ENCODE data around the gene PIRT. TPM values are rescaled to one million over a fixed set of nuclear protein-coding genes. Genes with fewer than 3 reads are reported as not detected.

Gene PIRT
- total RNA-seq, 1 experiment from 2014 or later = not detected

DNA sequence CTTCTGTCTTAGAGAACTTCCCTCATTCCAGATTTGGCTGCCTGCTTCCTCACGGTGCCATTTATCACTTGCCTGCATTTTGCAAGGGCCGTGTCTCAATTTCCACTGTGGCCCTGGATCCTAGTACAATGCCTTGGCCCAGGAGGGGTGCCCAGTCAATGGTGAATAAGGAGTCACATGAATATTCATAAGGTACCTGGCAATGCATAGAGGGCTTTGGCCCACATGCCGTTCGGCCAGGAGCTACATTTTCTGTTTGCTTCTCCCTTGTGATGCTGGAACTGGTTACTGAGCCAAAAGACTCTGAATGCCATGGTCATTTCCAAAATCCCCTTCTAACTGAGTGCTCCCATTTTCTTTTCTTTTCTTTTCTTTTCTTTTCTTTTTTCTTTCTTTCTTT lies 4.8 kb upstream of the PIRT start:
- H3K27me3 ChIP-seq (replicated peaks) = no peaks in the 10 kb centered on the region
- no peak overlapping the region for H3K4me3 ChIP-seq
- H3K4me1 ChIP-seq (replicated peaks) = no peaks in the 10 kb centered on the region
- no peaks in the 10 kb centered on the region for H3K9me3 ChIP-seq (replicated peaks)
- H3K27ac ChIP-seq = no peak overlapping the region
- no peaks in the 10 kb centered on the region for H3K36me3 ChIP-seq
- DNase-seq (ENCODE audit: low read depth in 1 of 2, low spot score in 2 of 2) = no peak

DNA sequence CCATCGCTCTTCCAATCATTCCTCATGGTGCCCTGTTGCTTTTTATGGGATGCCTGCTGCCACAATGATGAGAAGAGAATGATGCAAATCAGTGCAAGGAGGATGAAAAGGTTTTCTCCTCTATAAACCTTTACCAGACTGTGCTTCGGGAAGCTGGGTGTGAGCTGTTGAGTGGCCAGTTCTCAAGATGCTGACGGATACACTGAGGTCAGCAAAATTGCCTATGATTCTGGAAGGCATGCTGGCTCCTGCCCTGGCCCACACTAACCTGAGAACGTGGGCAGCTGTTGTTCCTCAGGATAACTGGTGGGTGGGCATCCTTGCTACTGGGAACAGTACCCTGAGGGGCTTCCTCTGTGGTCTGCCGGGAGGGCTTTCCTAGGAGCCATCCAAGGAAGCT lies 795 bp upstream of the PIRT start:
- Histone ChIP-seq H3K36me3 (no peaks in the 10 kb centered on the region), H3K4me1 (replicated peaks) (no peaks in the 10 kb centered on the region), H3K9me3 (replicated peaks) (no peaks in the 10 kb centered on the region), H3K27ac (no peak overlapping the region), H3K4me3 (no peak overlapping the region), H3K27me3 (replicated peaks) (no peaks in the 10 kb centered on the region)
- no peak for DNase-seq (ENCODE audit: low read depth in 1 of 2, low spot score in 2 of 2)

DNA sequence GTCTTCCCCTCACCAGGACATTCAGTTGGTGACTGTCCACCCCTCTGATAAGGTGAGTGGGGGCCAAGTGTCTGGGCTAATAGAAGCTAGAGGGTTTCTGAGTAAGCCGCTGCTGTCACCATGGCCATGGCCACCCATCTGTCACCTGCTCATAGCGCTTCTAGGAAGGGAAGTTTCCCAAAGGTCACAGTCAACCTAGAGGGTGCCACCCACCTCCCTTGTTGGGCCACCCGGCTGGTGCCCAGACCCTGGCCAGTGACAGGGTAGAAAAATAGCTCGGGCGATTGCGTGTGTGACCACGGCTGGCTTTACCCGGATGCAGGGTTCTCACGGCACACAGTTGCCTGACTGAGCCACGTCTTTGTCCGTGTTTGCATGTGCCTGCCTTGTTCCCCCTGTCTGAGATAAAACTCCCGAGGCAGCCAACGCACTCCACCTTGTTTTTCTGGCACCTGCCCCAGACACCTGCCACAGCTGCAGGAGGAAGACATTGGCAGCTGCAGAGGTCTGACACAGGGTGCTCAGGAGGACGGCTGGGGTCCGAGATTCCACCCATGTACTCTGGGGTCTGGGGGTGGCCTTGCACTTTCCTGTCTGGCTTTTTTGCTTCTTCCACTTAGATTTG lies 809 bp downstream of the PIRT start:
- H3K27ac ChIP-seq = no peak overlapping the region
- H3K9me3 ChIP-seq (replicated peaks) = no peaks in the 10 kb centered on the region
- H3K27me3 ChIP-seq (replicated peaks) = no peaks in the 10 kb centered on the region
- no peak overlapping the region for H3K4me3 ChIP-seq
- H3K36me3 ChIP-seq = no peaks in the 10 kb centered on the region
- H3K4me1 ChIP-seq (replicated peaks) = no peaks in the 10 kb centered on the region
- no peak for DNase-seq (ENCODE audit: low read depth in 1 of 2, low spot score in 2 of 2)

DNA sequence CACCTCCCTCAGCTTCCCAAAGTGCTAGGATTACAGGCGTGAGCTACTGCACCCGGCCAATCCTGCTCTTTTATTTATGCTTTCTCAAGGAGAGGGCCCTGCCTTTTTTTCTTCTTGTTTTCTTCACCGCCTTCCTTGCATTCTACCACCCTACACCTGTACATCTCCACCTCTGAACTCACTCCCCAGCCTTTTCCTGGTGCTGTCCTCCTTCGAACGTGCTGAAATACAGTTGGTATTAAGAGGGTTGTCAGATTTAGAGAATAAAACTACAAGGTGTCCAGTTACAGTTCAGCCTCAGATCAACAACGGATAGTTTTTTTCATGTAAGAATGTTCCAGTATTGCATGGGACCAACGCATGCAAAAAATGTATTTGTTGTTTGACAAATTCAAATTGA lies 1.7 kb downstream of the PIRT start:
- H3K9me3 ChIP-seq (replicated peaks) = no peaks in the 10 kb centered on the region
- no peaks in the 10 kb centered on the region for H3K4me1 ChIP-seq (replicated peaks)
- no peak overlapping the region for H3K4me3 ChIP-seq
- no peaks in the 10 kb centered on the region for H3K27me3 ChIP-seq (replicated peaks)
- H3K36me3 ChIP-seq = no peaks in the 10 kb centered on the region
- DNase-seq (ENCODE audit: low read depth in 1 of 2, low spot score in 2 of 2) = no peak
- H3K27ac ChIP-seq = no peak overlapping the region

DNA sequence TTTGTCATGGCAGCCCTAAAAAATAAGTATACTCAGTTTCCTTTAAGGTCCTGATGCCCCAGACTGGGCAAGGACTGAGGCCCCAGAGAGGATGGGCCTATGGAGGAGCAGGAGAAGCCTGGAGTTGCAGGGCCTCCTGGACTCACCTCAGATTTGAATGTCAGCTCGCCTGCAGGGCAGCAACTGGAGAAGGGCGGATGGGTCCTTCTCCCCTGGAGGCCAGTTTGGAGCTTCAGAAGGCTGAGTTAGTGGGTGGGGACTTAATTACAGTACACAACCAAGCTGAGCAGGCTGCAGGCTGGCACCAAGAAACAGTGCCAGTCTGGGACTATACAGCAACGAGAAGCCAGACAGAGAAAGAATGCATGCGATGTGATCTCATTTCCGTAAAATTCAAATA lies 6.2 kb downstream of the PIRT start:
- DNase-seq (ENCODE audit: low read depth in 1 of 2, low spot score in 2 of 2) = no peak
- Histone ChIP-seq H3K4me3 (no peak overlapping the region), H3K36me3 (no peaks in the 10 kb centered on the region), H3K27me3 (replicated peaks) (no peaks in the 10 kb centered on the region), H3K9me3 (replicated peaks) (no peaks in the 10 kb centered on the region), H3K4me1 (replicated peaks) (no peaks in the 10 kb centered on the region), H3K27ac (no peak overlapping the region)

DNA sequence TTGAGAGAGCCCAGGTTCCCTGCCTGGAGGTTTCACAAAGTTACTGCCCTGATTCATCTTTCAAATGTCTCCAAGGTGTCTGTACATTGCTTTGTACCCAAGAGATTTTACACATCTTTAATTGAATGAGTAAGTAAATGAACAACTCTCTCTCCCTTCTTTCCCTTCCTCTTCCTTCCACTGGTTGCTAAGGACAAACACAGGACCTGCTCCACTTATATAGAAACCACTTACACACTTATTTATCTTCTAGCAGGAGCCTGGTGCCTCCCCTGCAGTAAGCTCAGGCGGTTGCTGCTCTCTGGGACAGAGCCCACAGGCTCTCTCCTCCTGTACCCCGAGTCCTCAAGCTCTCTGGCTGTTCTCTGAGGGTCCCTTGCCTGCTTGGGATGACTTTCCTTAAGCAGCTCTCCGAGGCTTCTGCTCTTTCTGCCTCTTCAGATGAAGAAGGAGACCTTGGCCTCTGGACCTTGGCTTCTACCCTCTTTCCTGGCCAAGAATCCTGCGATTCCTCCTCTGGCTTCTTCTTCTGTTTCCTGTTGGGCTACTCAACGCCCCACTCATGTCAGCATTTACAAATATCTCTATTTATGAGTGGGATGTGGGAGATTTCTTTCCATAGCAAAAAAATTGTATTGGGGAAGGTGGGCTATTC lies 9.9 kb downstream of the PIRT start:
- Histone ChIP-seq H3K4me1 (replicated peaks) (no peaks in the 10 kb centered on the region), H3K4me3 (no peak overlapping the region), H3K27me3 (replicated peaks) (no peaks in the 10 kb centered on the region)

DNA sequence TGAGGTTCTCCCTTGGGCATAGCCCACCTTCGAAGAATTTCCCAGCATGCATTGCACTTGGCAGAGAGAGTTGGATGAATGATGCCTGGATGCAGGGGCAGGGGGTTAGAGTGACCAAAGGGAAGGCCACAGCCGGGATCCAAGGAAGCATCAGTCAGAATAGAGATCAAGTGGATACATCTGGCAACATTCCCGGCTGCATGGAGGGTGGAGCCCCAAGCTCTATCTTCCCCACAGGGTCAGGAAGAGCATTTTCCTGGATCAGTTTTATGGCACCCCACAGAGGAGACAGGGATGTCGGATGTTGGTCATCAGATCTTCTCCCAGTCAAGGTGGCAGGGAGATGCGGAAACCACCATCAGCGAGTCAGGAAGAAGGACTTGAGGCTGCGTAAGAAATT lies 13.0 kb downstream of the PIRT start:
- Histone ChIP-seq H3K27ac (no peak overlapping the region), H3K27me3 (replicated peaks) (no peaks in the 10 kb centered on the region), H3K4me1 (replicated peaks) (no peaks in the 10 kb centered on the region), H3K36me3 (no peaks in the 10 kb centered on the region), H3K4me3 (no peak overlapping the region), H3K9me3 (replicated peaks) (no peaks in the 10 kb centered on the region)
- no peak for DNase-seq (ENCODE audit: low read depth in 1 of 2, low spot score in 2 of 2)

More for the DNA sequence above, 9.9 kb downstream of the PIRT start:
- Histone ChIP-seq H3K9me3 (replicated peaks) (no peaks in the 10 kb centered on the region), H3K27ac (no peak overlapping the region), H3K36me3 (no peaks in the 10 kb centered on the region)
- DNase-seq (ENCODE audit: low read depth in 1 of 2, low spot score in 2 of 2) = no peak

DNA sequence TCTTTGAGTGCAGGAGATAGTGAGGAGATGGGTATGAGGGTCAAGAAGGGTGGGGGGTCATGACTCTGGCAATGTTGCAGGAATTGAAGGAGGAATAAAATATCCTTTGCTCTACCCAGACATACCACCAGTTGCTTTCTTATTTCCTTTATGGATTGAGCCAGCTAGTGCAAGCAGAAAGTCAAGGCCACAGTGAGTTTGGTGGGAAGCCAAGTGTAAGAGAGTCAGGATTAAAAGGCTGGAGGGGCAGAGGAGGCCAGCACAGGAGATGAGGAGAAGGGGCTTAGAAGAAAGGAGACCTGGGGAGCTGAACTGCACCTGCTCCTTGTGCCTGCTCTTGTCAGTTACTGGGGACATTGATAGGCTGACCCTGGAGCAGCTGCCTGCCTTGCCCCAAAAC lies 16.1 kb downstream of the PIRT start:
- no peaks in the 10 kb centered on the region for H3K9me3 ChIP-seq (replicated peaks)
- H3K36me3 ChIP-seq = no peaks in the 10 kb centered on the region
- H3K4me3 ChIP-seq = no peak overlapping the region
- no peaks in the 10 kb centered on the region for H3K4me1 ChIP-seq (replicated peaks)
- H3K27ac ChIP-seq = no peak overlapping the region
- DNase-seq (ENCODE audit: low read depth in 1 of 2, low spot score in 2 of 2) = no peak
- no peaks in the 10 kb centered on the region for H3K27me3 ChIP-seq (replicated peaks)

DNA sequence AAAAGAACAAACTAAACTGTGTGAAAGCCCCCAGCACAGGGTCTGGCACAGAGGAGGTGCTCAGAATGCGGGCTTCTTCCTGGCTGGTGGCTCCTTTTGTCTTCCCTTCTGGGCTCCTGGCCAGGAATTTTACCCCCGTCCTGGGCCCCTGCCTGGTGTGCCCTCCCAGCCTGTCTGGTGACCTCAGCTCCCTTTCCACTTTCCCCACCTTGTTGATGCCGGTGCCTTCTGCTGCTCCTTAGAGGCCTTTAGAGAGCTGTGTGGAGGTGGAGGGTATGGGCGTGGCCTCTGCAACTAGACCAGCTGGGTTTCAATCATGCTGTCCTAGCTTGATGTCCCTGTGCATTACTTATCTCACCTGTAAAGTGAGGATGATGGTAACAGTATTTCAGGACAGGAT lies 16.8 kb downstream of the PIRT start:
- Histone ChIP-seq H3K9me3 (replicated peaks) (no peaks in the 10 kb centered on the region), H3K36me3 (no peaks in the 10 kb centered on the region), H3K27ac (no peak overlapping the region), H3K27me3 (replicated peaks) (no peaks in the 10 kb centered on the region), H3K4me1 (replicated peaks) (no peaks in the 10 kb centered on the region), H3K4me3 (no peak overlapping the region)
- no peak for DNase-seq (ENCODE audit: low read depth in 1 of 2, low spot score in 2 of 2)

DNA sequence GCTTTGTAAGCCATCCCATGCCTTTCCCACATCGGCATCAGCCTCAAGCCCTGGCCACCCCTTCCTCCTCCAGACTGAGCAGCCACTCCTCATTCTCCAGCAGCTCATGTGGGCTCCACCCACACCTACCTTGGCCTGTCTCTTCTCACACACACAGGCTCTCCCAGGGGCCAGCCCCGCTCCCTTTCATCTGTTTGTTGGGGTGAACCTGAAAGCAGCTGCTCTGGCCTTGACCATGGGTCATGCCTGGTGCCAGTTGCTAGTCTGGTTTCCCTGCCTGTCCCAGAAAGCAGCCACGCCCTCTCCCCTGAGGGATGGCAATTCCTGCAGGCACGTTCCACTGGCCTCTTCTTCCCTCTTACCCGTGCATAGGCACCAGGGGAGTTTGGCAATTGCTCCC lies 22.6 kb downstream of the PIRT start:
- H3K27ac ChIP-seq = no peak overlapping the region

DNA sequence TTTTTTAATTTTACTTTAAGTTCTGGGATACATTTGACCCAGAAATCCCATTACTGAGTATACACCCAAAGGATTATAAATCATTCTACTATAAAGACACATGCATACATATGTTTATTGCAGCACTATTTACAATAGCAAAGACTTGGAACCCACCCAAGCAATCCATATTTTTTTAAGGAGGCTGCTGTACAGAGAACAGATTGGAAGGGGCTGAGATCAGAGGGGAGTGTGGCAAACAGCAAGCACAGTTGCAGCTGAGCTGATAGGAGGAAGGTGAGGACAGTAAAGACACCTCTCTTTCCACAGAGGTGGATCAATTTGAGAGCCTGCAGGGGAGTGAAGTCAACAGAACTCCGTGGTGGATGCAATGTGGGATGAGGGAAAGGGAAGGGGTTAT lies 23.8 kb downstream of the PIRT start:
- no peaks in the 10 kb centered on the region for H3K4me1 ChIP-seq (replicated peaks)
- H3K27me3 ChIP-seq (replicated peaks) = no peaks in the 10 kb centered on the region
- no peaks in the 10 kb centered on the region for H3K36me3 ChIP-seq
- no peak overlapping the region for H3K27ac ChIP-seq
- H3K9me3 ChIP-seq (replicated peaks) = no peaks in the 10 kb centered on the region
- DNase-seq (ENCODE audit: low read depth in 1 of 2, low spot score in 2 of 2) = no peak
- H3K4me3 ChIP-seq = no peak overlapping the region

More for the DNA sequence above, 22.6 kb downstream of the PIRT start:
- DNase-seq (ENCODE audit: low read depth in 1 of 2, low spot score in 2 of 2) = no peak
- Histone ChIP-seq H3K36me3 (no peaks in the 10 kb centered on the region), H3K27me3 (replicated peaks) (no peaks in the 10 kb centered on the region), H3K4me1 (replicated peaks) (no peaks in the 10 kb centered on the region), H3K9me3 (replicated peaks) (no peaks in the 10 kb centered on the region), H3K4me3 (no peak overlapping the region)

DNA sequence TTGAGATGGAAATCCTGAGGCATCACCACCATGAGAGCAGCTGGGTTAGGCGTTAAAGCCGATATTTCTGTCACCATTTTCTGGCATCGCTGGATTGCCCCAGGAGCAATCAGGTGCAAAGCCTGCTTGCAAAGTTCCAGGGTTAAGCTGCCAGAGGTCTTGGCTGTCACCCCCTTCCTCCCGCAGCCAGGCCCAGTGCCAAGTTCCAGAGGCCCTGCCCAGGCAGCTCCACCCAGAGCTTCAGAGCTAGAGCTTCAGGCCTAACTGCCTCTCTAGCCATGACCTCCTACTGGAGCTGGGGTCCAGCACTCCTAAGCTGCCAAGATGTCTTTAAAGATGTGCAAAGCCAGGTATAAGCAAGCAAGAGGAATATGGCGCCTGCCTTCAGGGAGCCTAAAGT lies 25.2 kb downstream of the PIRT start:
- no peak overlapping the region for H3K27ac ChIP-seq
- no peaks in the 10 kb centered on the region for H3K9me3 ChIP-seq (replicated peaks)
- no peaks in the 10 kb centered on the region for H3K4me1 ChIP-seq (replicated peaks)
- DNase-seq (ENCODE audit: low read depth in 1 of 2, low spot score in 2 of 2) = no peak
- H3K27me3 ChIP-seq (replicated peaks) = no peaks in the 10 kb centered on the region
- H3K4me3 ChIP-seq = no peak overlapping the region
- no peaks in the 10 kb centered on the region for H3K36me3 ChIP-seq

DNA sequence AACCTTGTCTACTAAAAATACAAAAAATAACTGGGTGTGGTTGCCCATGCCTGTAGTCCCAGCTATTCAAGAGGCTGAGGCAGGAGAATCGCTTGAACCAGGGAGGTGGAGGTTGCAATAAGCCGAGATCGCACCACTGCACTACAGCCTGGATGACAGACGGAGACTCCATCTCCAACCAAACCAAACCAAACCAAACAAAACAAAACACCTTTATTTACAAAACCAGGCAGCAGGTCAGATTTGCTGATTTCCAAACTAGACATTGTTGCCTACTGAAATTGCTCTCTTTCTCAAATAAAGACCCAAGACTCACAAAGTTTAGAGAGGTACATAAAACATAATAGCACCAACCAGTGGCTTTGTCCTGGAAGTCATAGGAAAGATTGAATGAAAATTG lies 28.3 kb downstream of the PIRT start:
- H3K4me1 ChIP-seq (replicated peaks) = no peaks in the 10 kb centered on the region
- H3K27ac ChIP-seq = no peak overlapping the region
- no peak overlapping the region for H3K4me3 ChIP-seq
- DNase-seq (ENCODE audit: low read depth in 1 of 2, low spot score in 2 of 2) = no peak
- no peaks in the 10 kb centered on the region for H3K36me3 ChIP-seq
- no peaks in the 10 kb centered on the region for H3K27me3 ChIP-seq (replicated peaks)
- no peaks in the 10 kb centered on the region for H3K9me3 ChIP-seq (replicated peaks)

DNA sequence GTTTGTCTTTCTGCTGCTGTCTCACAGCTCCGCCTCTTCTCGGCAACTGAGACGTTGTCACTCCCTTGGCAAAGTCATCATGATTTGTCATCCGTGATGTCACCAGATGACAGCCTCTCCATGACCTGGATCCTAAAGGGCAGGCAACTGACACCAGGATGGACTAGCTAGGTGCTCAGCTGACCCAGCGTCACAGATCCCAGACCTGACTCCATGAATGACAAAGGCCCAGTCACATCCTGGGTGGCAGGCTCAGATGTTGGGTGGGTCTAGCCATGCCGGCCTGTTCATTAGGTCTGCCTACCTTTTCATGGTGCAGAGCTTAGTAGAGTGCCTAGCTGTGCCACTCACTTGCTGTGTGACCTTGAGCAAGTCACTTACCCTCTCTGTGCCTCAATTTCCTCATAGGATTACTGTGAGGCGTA lies 30.2 kb downstream of the PIRT start:
- no peaks in the 10 kb centered on the region for H3K4me1 ChIP-seq (replicated peaks)
- H3K9me3 ChIP-seq (replicated peaks) = no peaks in the 10 kb centered on the region
- H3K27me3 ChIP-seq (replicated peaks) = no peaks in the 10 kb centered on the region
- H3K36me3 ChIP-seq = no peaks in the 10 kb centered on the region
- no peak for DNase-seq (ENCODE audit: low read depth in 1 of 2, low spot score in 2 of 2)
- no peak overlapping the region for H3K4me3 ChIP-seq
- H3K27ac ChIP-seq = no peak overlapping the region
